NCI-H460 (cell line): ENCODE measurements around the gene IARS2. TPM values are rescaled to one million over a fixed set of nuclear protein-coding genes. Genes with fewer than 3 reads are reported as not detected.
"Not testable (repeated sequence)": the region's sequence is repeated elsewhere in the genome, so short reads cannot be mapped to it uniquely, and the experiment has no call there.

Source experiments
- DNase-seq: peaks from one replicate; pipeline ENCODE4 v3.0.0-alpha.2; 2016; ENCODE audit warnings: low read depth; ENCODE audit errors: extremely low read depth
- small RNA-seq, 2 experiments: library from RNA; depleted of rRNA; stranded (forward); fragments of <200 nt; gene quantifications; one replicate each; pipeline ENCODE3, GENCODE V24; 2014
- total RNA-seq: library from RNA; depleted of rRNA; stranded (reverse); fragments of >200 nt; shearing (Covaris generic); gene quantifications from 2 replicates; pipeline ENCODE4 v1.2.3, GENCODE V29; 2014; rRNA removed

The IARS2 gene
- total RNA-seq, 1 experiment from 2014 or later: 257 TPM

DNA sequence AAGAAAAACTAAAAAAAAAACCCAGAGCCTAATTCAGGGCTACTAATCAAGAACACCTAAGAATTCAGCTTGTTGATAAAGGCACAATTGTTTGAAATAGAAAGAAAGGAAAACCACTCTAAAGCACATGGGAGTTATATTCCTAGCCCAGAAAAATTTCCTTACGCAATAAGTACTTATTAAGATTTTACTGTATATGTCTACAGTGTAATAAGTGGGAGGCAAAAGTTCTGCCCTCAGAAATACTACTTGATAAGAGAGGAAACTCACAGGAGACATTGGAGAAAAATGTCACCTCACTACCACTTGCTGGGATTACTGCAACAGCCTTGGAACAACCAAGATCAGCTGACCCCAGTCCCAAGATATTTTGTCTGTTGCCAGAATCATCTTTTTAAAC is 66.1 kb downstream of the IARS2 start:
- no peak for DNase-seq

DNA sequence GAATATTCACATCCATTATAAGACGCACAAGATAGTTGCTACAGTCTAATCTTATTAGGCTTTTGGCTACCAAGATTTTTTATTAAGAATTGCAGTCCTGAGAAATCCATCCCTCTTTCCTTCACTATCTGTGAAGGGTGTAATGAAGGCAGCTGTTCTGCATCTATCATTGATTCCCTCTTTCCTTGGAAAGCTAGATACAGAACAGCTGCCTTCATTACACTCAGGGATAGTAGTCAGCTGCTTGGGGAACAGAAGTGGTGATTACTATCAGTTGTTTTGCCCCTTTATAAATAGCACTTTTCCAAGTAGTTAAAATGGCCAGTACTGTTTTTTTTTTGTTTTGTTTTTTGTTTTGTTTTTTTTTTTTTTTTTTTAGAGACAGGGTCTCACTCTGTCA is 70.2 kb downstream of the IARS2 start:
- no peak for DNase-seq

DNA sequence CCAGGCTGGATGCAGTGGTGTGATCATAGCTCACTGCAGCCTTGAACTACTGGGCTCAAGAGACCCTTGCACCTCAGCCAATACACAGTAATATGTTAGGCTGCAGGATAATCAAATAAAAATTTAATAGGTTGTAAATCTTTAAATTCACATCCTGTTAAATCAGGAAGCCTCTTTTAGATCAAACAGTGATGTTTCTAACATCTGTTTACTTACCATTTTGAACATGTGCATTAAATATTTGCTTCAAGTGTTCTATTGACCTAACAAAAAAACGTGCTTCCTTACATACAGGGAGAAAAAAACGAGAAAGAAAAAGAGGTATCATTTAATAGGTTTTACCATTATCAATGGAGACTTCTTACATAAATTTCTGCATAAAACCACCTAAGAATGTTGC is 70.6 kb downstream of the IARS2 start:
- no peak for DNase-seq

DNA sequence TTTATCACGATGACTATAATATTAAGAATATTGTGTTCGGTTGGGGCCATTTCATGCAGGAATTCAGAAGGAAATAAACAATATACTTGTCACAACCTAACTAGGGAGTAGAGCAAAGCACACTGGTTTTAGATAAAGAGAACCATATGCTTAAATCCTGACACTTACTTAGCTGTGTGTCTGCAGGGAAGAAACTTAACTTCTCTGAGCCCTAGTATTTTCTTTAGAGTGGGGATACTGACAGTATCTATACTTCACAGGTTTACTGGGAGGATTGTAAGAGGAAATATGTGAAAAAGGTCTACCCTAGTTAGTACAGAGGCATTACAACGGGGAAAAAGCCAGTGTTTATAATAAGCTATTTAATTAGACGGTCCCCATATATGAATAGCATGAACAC is 72.9 kb downstream of the IARS2 start:
- no peak for DNase-seq

DNA sequence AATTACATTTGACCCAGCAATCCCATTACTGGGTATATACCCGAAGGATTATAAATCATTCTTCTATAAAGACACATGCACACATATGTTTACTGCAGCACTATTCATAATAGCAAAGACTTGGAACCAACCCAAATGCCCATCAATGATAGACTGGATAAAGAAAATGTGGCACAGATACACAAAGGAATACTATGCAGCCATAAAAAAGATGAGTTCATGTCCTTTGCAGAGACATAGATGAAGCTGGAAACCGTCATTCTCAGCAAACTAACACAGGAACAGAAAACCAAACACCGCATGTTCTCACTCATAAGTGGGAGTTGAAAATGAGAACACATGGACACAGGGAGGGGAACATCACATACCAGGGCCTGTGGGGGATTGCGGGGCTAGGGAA is 76.0 kb downstream of the IARS2 start:
- not testable (repeated sequence) for DNase-seq

DNA sequence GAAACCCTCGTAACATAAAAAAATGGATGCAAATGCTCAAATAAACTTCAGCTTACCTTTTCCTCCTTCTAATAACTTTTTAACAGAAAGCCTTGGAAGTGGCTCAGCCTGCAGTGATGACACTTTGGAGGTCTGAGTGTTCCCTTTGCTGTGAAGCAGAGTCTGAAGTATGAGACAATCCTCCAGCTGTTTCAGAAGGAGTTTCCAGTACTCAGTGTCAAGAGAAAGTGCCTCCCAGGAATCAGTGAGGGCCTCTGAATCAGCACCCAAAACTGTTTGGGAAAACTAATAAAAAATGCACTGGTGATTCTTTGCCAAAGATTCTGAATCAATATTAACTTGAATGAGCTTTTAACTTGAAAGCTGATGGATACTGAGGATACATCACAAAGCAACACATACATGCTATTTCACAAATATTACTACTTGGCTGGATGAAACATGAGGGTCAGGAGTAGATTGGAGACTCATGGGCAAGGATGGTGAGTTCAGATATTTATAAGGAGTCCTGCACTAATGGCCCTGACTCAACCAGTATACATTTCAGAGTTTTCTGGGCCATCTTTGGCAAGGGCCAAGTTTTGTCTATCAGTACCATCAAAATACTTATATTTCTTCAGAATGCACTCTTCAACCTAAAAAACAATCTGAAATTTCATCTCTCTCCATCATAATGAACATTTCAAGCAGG is 77.0 kb downstream of the IARS2 start:
- no peak for DNase-seq

DNA sequence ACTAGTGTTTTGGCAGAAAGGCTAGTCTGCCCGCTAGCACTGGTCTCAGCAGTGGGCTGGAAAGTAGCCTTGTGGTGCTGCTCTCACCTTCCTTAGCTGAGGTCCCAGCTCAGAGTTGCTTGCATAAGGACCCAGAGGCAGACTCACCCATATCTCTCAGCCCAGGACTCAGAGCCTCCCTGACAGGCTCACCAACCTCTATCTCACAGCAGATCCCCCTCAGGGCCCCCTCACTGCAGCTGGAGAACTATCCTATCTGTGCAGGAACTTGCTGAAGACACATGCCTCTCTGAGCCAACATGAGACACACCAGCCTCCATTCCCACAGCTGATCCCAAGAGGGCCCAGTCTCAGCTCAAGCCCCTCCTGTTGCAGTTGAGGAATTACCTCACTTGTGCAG is 82.6 kb downstream of the IARS2 start:
- no peak for DNase-seq

DNA sequence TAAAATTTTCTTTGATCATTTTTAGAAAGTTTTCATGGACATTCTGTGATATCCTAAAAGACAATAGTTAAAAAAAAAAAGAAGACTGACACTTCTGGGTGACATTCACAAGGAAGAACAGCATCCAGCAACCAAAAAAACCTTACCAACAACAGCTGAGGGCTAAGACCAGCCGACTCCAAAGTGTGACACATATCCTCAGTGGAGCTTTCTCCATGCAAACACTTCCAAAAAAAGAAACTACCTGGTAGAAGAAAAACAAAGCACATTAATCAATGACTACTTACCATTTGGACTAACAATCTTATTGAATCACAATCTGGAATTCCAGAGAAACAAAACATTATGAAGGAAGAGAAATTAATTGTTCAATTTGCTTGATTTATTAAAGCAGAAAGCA is 88.2 kb downstream of the IARS2 start:
- DNase-seq: no peak

DNA sequence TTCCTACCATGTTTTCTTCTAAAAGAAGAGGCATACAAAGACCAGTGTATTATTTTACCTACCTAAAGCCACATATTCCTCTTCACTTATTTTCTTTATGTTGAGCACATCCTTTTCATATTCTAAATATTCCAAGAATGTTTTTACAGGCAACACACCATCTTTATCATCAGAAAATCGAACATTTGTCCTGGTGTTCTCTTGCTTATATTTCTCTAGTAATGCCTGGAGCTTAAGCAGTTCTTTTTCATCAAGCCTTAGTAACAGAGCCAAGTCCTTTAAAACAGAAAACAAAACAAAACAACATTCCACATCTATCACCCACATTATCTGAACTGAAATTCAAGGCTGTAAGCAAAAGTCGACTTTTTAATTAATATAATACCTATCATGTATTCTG is 88.7 kb downstream of the IARS2 start:
- no peak for DNase-seq

DNA sequence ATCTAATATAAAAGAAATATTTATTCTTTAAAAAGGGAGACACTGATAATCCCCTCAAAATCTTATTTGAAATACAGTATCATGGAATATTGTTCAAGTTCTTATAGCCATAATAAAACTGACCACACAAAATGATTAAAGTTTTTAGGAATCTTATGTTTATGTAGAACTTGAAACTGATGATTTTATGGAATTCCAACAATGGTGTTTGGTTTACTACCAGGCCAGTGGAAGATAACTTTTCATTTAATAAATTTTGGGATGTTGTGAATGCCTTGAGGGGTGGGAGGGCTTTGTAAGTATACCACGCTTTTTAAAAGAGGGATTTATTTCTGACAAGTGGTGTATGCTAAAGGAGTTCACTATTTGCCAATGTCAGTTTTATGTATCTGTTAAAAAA is 90.6 kb downstream of the IARS2 start:
- DNase-seq: no peak

DNA sequence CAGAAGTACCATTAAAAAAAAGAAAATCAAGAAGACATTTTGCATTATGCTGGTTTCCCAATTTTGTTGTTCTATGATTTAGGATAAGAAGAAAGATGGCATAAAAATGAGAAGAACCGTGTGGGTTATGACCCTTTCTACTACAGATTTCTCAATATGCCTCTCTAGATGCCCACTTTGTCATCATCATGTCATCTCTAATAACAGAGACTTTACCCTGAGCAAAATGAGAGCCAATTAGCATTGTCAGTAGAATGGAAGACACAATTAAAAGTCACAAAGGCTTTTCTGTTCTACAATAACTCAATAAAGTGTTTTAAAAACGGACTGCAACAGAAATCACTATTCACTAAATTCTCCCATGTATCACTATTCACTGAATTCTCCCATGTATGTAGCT is 92.8 kb downstream of the IARS2 start:
- DNase-seq: no peak

DNA sequence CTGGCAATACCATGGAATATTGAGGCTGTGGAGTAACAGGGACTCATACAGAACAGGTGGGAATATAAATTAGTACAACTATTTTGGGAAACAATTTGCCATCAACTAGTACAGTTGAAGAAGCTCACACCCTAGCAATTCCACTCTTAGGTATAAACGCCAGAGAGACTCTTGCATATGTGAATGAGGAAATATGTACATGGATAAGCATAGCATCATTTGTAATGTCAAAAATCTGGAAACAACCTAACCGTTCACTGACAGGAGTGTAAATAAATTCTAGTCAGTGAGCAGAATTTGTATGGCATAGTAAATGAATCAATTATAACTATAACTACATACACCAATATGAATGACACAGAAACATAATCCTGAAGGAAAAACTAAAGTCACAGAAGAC is 94.6 kb downstream of the IARS2 start:
- no peak for DNase-seq

DNA sequence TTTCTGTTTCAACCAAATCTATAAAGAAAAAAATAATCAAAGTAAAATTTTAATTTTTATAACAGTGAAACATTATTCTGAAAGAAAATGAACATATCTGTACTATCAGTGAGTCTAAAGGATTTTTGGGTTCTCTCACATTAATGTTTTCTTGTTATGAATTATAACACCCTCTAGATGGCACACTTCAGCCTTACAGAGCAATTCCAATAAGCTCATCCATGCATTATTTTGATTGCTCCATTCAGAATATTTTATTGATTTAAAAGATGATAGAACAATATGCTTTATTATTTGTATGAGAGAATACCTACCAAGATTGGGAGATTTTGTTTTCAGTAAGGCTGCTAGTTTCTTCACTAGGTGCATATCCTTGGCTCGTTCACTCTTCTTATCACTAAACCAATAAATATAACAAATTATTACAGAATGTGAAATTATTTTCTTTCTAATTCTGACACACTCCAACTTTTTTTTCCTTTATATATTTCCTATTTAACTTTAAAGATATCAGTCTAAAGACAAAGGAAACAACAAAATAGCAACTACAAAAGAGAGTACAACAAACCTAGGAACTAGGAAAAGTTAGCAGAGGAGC is 95.9 kb downstream of the IARS2 start:
- peak; percentile 48 for DNase-seq

DNA sequence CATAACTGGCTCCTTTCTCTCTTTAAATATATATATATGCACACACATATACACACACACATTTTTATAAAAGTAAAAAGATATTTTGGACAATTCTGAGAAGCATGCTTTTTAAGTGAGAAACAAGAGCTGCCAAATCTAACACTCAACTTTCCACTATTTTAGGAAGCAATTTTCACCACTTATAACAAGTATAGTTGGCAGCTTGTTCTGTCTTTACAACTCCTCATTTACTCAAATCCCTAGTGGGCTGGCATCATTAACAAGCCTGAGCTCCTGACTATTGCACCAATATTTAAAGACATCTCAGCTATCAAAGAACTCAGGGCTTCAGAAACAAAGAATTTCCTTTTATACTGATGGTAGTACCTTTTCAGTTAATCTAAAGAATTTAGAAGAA is 101.8 kb downstream of the IARS2 start:
- no peak for DNase-seq

Small RNA genes lying within 50 kb of the gene (small RNA-seq; reads per million reads assigned to genes)
- gene MIR194-1: 0.04 to 0.59 reads per million in 2 experiments
- 0.37 to 9.2 reads per million in 2 experiments for gene MIR215

Other genes with a start within 250 kb of the IARS2 start
- gene SLC30A10, start 165.6 kb upstream of the IARS2 start, total RNA-seq: not detected in 2 replicates
- 355 and 364 TPM in 2 replicates for gene EPRS1, start 47.6 kb upstream of the IARS2 start, total RNA-seq
- gene BPNT1, start 4.3 kb upstream of the IARS2 start, total RNA-seq: 45.5 and 48.8 TPM in 2 replicates
- 37.2 and 43.4 TPM in 2 replicates for gene RAB3GAP2, start 178.3 kb downstream of the IARS2 start, total RNA-seq